HUES6 (cell line): ENCODE data around the gene FAM78B.

ENCODE experiments used
- H3K27ac ChIP-seq: 2 replicates; pipeline ENCODE4 v1.7.0; 2013; ENCODE audit warnings: low read depth, mild to moderate bottlenecking, low read length, inconsistent platforms
- H3K27me3 ChIP-seq: 2 replicates; pipeline ENCODE4 v1.6.1; 2013; ENCODE audit warnings: low read length; ENCODE audit not compliant: control insufficient read depth, insufficient read depth
- H3K36me3 ChIP-seq: 2 replicates; pipeline ENCODE4 v1.6.1; 2013; ENCODE audit warnings: low read length; ENCODE audit not compliant: control insufficient read depth, insufficient read depth
- H3K4me1 ChIP-seq: 2 replicates; pipeline ENCODE4 v1.6.1; 2013; ENCODE audit warnings: low read length; ENCODE audit not compliant: control insufficient read depth, insufficient read depth
- H3K4me3 ChIP-seq: 2 replicates; pipeline ENCODE4 v1.5.1; 2013; ENCODE audit warnings: low read depth, low read length
- H3K9ac ChIP-seq: one replicate; pipeline ENCODE4 v1.6.1; 2013; ENCODE audit warnings: mild to moderate bottlenecking, low read length
- H3K9me3 ChIP-seq: 2 replicates; pipeline ENCODE4 v1.6.1; 2013; ENCODE audit warnings: low read depth, low read length; ENCODE audit not compliant: control insufficient read depth, insufficient read depth

FAM78B gene

DNA sequence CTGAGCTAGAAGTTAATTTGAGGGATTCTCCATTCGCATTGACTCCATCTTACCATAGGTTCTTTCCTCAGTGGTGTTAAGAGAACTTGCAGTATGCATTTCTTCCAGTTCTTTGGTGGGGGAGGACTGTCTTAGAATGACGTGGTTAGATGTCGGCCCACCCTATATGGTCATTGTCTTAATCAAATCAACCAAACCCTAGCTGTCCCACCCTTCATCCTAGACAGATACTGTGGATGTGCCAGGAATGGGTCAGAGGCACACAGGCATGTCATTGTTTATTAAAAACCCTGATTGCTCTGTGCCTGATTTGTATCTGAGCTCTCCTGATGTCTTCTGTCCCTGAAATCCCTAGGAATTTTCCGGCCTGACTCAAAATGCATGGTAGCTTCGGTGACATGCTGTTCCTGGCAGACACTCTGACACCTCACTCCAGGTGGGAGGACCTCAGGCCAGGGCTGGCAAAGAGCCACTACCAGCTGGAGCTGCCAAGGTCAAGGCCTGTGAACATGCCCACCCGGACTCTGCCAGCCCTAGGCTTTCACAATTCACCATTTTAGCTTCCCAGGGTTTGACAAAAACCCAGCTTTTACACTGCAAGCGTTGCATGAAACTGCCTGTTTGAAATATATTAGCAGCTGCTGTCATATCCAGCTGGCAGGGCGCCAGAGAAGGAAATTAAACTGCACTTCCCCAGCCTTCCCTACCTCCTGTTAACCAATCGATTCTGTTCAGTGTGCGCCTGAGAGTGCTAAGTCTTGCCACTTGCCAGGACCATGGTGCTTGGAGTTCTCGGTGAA lies 134.0 kb downstream of the FAM78B start:
- Histone ChIP-seq H3K4me3 (no peak overlapping the region), H3K36me3 (no peaks in the 10 kb centered on the region), H3K9ac (no peak overlapping the region), H3K27ac (no peak overlapping the region), H3K9me3 (no peaks in the 10 kb centered on the region), H3K4me1 (peaks cover 9% of the 10 kb centered on the region), H3K27me3 (no peaks in the 10 kb centered on the region)

- H3K27ac ChIP-seq = no peak overlapping the region
- no peaks in the 10 kb centered on the region for H3K27me3 ChIP-seq
Observed at GRCh38 chr1:166031932-166032571, 134.7 kb downstream of the FAM78B start.

GRCh38 chr1:166029196-166029945 lies 137.4 kb downstream of the FAM78B start:
- H3K4me1 ChIP-seq = peaks cover 9% of the 10 kb centered on the region
- no peak overlapping the region for H3K4me3 ChIP-seq
- H3K9ac ChIP-seq = no peak overlapping the region
- H3K27ac ChIP-seq = no peak overlapping the region
- no peaks in the 10 kb centered on the region for H3K36me3 ChIP-seq
- no peaks in the 10 kb centered on the region for H3K9me3 ChIP-seq
- H3K27me3 ChIP-seq = no peaks in the 10 kb centered on the region

More at GRCh38 chr1:166031932-166032571, 134.7 kb downstream of the FAM78B start:
- H3K4me1 ChIP-seq = peaks cover 9% of the 10 kb centered on the region
- H3K36me3 ChIP-seq = no peaks in the 10 kb centered on the region
- no peak overlapping the region for H3K9ac ChIP-seq
- H3K4me3 ChIP-seq = no peak overlapping the region
- H3K9me3 ChIP-seq = no peaks in the 10 kb centered on the region

DNA sequence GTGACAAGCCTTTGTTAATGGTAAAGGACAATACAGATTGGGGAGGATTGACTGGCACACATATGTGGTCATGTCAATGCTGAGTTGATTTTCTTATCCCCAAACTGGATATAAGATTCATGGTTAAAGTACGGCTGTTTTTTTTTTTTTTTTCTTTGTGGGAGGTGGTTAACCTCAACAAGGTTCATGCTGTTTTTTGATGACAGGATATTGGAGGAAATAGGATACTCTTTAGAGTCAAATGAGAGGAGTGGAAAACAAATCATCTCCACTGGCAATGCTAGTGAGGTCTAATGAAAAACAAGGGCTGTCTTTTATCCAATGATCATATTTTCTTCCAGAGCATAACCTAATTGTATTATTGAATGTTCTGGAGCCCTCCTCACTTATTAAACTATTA lies 140.2 kb downstream of the FAM78B start:
- H3K36me3 ChIP-seq = no peaks in the 10 kb centered on the region
- no peaks in the 10 kb centered on the region for H3K4me1 ChIP-seq
- no peaks in the 10 kb centered on the region for H3K9me3 ChIP-seq
- no peak overlapping the region for H3K27ac ChIP-seq
- no peaks in the 10 kb centered on the region for H3K27me3 ChIP-seq
- no peak overlapping the region for H3K9ac ChIP-seq
- H3K4me3 ChIP-seq = no peak overlapping the region

- no peak overlapping the region for H3K4me3 ChIP-seq
- H3K9ac ChIP-seq = no peak overlapping the region
- H3K36me3 ChIP-seq = no peaks in the 10 kb centered on the region
- H3K4me1 ChIP-seq = no peaks in the 10 kb centered on the region
- no peaks in the 10 kb centered on the region for H3K9me3 ChIP-seq
- H3K27ac ChIP-seq = no peak overlapping the region
- no peaks in the 10 kb centered on the region for H3K27me3 ChIP-seq
Observed at GRCh38 chr1:166026143-166026542, 140.7 kb downstream of the FAM78B start.

DNA sequence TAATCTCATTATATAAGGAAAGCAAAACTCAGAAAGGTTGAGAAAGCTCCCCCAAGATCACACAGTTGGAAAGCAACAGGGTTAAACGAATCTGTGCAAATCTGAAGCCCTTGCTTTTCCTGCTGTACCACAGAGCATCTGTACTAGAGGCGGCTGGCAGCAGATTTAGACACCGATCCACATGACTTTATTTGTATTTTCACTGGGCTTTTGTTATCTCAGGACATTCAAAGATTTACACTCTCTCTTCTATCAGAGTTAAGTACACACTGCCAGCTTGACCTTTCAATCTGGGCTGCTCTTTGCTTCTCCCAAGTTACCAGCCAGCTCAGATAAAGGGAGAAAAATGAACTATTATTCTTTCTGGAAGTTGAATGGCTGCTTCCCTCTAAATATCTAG lies 146.6 kb downstream of the FAM78B start:
- H3K4me1 ChIP-seq = no peaks in the 10 kb centered on the region
- H3K36me3 ChIP-seq = no peaks in the 10 kb centered on the region
- no peak overlapping the region for H3K9ac ChIP-seq
- H3K9me3 ChIP-seq = no peaks in the 10 kb centered on the region
- peaks cover 10% of the 10 kb centered on the region; the same call in 1 of the 2 replicates for H3K27me3 ChIP-seq
- no peak overlapping the region for H3K4me3 ChIP-seq
- H3K27ac ChIP-seq = no peak overlapping the region
